DOHH2 (cell line): ENCODE data around the gene ACP3.

Source experiments
- H3F3A ChIP-seq: fragments of 200-600 bp; sonication (generic), shearing (Covaris generic); 2 replicates; pipeline ENCODE4 v1.6.0; 2016; ENCODE audit warnings: antibody characterized with exemption, mild to moderate bottlenecking; ENCODE audit not compliant: control insufficient read depth, insufficient read depth
- H3K27ac ChIP-seq: fragments of 200-600 bp; sonication (generic); 2 replicates; pipeline ENCODE4 v1.5.1; 2014; ENCODE audit warnings: low read depth, mild to moderate bottlenecking, low read length, moderate library complexity
- H3K27me3 ChIP-seq: fragments of 200-600 bp; sonication (generic); 2 replicates; pipeline ENCODE4 v1.6.1; 2014; ENCODE audit warnings: mild to moderate bottlenecking, low read length, mixed read lengths; ENCODE audit not compliant: control insufficient read depth
- H3K36me3 ChIP-seq: fragments of 200-600 bp; sonication (generic); 2 replicates; pipeline ENCODE4 v1.6.1; 2014; ENCODE audit warnings: mild to moderate bottlenecking, low read length, moderate library complexity, mixed read lengths; ENCODE audit not compliant: control insufficient read depth
- H3K4me1 ChIP-seq: fragments of 200-600 bp; sonication (generic); 2 replicates; pipeline ENCODE4 v1.6.1; 2014; ENCODE audit warnings: mild to moderate bottlenecking, low read length, mixed read lengths; ENCODE audit not compliant: control insufficient read depth
- H3K4me2 ChIP-seq: fragments of 200-600 bp; sonication (generic); 2 replicates; pipeline ENCODE4 v1.6.0; 2014; ENCODE audit warnings: mild to moderate bottlenecking, low read length, moderate library complexity
- H3K4me3 ChIP-seq: fragments of 200-600 bp; sonication (generic); 2 replicates; pipeline ENCODE4 v1.5.1; 2014; ENCODE audit warnings: mild to moderate bottlenecking, low read length, mixed read lengths
- H3K79me2 ChIP-seq: fragments of 200-600 bp; sonication (generic); 2 replicates; pipeline ENCODE4 v1.6.1; 2014; ENCODE audit warnings: mild to moderate bottlenecking, low read length, mixed read lengths; ENCODE audit not compliant: control insufficient read depth
- H3K9me2 ChIP-seq: fragments of 200-600 bp; sonication (generic); replicated peaks from 2 replicates; pipeline ENCODE4 v1.6.1; 2014; ENCODE audit warnings: mild to moderate bottlenecking, low read length, mixed read lengths; ENCODE audit not compliant: control insufficient read depth
- H3K9me3 ChIP-seq: fragments of 200-600 bp; sonication (generic); 2 replicates; pipeline ENCODE4 v1.6.1; 2014; ENCODE audit warnings: antibody characterized with exemption, low read length, mixed read lengths; ENCODE audit not compliant: control insufficient read depth, insufficient read depth
- H4K20me1 ChIP-seq: fragments of 200-600 bp; sonication (generic); 2 replicates; pipeline ENCODE4 v1.6.0; 2014; ENCODE audit warnings: low read depth, mild to moderate bottlenecking, antibody characterized with exemption, low read length, moderate library complexity; ENCODE audit not compliant: control insufficient read depth, insufficient read depth
- EZH2phosphoT487 ChIP-seq: fragments of 200-600 bp; sonication (generic); IDR thresholded peaks from 2 replicates; pipeline ENCODE4 v1.6.1; 2017; ENCODE audit warnings: borderline replicate concordance, mild to moderate bottlenecking, antibody characterized with exemption, low read length, moderate library complexity, mixed read lengths
- TF ChIP-seq, protein P1 (sequence below): fragments of 200-600 bp; sonication (generic); IDR thresholded peaks from one replicate; pipeline ENCODE4 v1.5.1; 2014; ENCODE audit warnings: antibody characterized with exemption, mild to moderate bottlenecking, low read depth, low read length; ENCODE audit not compliant: poor library complexity, severe bottlenecking

Gene ACP3

DNA sequence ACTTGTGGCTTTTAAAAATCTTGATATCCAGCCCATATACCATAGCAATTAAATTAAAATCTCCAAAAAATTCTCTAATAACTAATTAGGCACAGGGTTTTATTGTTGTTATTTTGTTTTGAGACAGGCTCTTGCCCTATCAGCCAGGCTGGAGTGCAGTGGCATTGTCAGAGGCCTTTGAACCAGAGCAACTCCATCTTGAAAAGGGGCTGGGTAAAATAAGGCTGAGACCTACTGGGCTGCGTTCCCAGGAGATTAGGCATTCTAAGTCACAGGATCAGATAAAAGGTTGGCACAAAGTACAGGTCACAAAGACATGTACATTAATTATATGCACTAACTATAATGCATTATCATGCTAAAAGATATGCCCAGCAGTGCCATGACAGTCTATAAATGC, 31.2 kb upstream of the ACP3 start:
- Histone ChIP-seq H3K9me2 (no peaks in the 10 kb centered on the region), H3K9me3 (no peaks in the 10 kb centered on the region), H3K4me2 (no peak overlapping the region), H3K4me1 (no peaks in the 10 kb centered on the region), H3F3A (no peaks in the 10 kb centered on the region), H3K79me2 (no peaks in the 10 kb centered on the region), H3K36me3 (no peaks in the 10 kb centered on the region), H3K4me3 (no peak overlapping the region), H4K20me1 (no peaks in the 10 kb centered on the region), H3K27me3 (peaks cover 10% of the 10 kb centered on the region; the same call in 1 of the 2 replicates), H3K27ac (no peak overlapping the region)
- TF ChIP-seq EZH2phosphoT487 = no peak
- TF ChIP-seq, protein P1, sequence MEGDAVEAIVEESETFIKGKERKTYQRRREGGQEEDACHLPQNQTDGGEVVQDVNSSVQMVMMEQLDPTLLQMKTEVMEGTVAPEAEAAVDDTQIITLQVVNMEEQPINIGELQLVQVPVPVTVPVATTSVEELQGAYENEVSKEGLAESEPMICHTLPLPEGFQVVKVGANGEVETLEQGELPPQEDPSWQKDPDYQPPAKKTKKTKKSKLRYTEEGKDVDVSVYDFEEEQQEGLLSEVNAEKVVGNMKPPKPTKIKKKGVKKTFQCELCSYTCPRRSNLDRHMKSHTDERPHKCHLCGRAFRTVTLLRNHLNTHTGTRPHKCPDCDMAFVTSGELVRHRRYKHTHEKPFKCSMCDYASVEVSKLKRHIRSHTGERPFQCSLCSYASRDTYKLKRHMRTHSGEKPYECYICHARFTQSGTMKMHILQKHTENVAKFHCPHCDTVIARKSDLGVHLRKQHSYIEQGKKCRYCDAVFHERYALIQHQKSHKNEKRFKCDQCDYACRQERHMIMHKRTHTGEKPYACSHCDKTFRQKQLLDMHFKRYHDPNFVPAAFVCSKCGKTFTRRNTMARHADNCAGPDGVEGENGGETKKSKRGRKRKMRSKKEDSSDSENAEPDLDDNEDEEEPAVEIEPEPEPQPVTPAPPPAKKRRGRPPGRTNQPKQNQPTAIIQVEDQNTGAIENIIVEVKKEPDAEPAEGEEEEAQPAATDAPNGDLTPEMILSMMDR = no peak

DNA sequence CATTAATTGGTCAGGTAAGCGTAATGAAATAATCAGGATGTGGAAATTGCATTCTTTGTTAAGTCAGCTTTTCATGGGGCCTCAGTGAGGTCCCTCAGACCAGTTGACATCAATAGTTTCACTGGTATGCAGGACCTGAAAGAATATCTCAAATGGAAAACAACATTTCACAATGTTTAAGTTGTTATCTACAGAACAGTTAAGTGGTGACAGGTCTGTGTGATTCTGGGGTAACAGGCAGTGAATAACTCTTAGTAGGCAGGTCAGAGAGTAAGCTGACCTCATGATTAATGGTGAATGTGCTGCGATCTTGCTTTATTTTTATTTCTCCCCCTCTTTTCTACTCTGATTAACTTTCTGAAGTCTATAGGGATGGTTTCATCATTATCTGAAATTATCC, 28.9 kb upstream of the ACP3 start:
- H3K27me3 ChIP-seq = peaks cover 9% of the 10 kb centered on the region; the same call in 1 of the 2 replicates
- no peaks in the 10 kb centered on the region for H3K79me2 ChIP-seq
- H3K4me3 ChIP-seq = no peak overlapping the region
- no peak overlapping the region for H3K27ac ChIP-seq
- no peaks in the 10 kb centered on the region for H4K20me1 ChIP-seq
- no peaks in the 10 kb centered on the region for H3K36me3 ChIP-seq
- no peaks in the 10 kb centered on the region for H3F3A ChIP-seq
- no peak for TF ChIP-seq EZH2phosphoT487
- TF ChIP-seq, protein P1 = no peak
- H3K9me3 ChIP-seq = no peaks in the 10 kb centered on the region
- no peak overlapping the region for H3K4me2 ChIP-seq
- no peaks in the 10 kb centered on the region for H3K4me1 ChIP-seq
- H3K9me2 ChIP-seq = no peaks in the 10 kb centered on the region

DNA sequence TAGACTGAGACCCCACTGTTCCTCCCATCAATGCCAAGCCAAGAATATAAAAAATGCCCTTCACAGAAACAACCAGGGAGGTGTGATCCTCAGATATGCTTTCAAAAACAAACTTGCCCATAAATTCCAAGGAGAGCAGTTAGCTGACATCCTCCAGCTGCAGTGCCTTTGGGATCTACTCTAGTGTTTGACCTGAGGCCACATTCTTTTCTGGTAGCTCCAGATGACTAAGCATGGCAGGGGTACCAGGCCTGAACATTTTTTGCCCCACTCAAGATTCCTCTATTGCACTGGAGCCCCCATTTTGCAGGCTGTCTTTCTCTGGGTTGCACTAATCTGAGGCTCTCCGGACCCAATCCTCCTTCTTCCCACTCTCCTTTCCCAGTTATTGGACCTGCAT, 27.9 kb upstream of the ACP3 start:
- Histone ChIP-seq H3K4me1 (no peaks in the 10 kb centered on the region), H3K36me3 (no peaks in the 10 kb centered on the region), H3K79me2 (no peaks in the 10 kb centered on the region), H3F3A (no peaks in the 10 kb centered on the region), H3K27me3 (peaks cover 7% of the 10 kb centered on the region; the same call in 1 of the 2 replicates), H4K20me1 (no peaks in the 10 kb centered on the region), H3K27ac (no peak overlapping the region), H3K4me3 (no peak overlapping the region), H3K9me2 (no peaks in the 10 kb centered on the region), H3K9me3 (no peaks in the 10 kb centered on the region), H3K4me2 (no peak overlapping the region)
- no peak for TF ChIP-seq EZH2phosphoT487
- TF ChIP-seq, protein P1 = no peak

DNA sequence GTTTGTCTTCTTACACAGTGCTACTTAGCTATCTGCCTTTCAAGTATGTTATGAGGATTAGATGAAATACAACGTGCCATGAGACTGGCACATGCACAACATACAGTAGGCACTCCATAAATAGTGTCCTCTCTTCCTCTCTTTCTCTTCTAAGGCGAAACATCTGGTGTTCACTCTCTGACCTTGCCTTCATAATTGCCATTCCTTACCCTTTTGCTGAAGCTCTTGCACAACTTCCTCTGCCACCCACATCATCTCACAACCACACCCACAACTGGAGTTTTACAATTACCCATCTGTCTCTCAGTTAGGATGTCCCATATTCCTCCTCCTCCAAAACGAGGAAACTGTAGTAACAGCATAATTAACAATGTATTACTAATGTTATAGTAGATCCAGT, 26.4 kb upstream of the ACP3 start:
- no peaks in the 10 kb centered on the region for H3K36me3 ChIP-seq
- no peak for TF ChIP-seq EZH2phosphoT487
- TF ChIP-seq, protein P1 = no peak
- no peaks in the 10 kb centered on the region for H3K9me2 ChIP-seq
- peaks cover 7% of the 10 kb centered on the region; the same call in 1 of the 2 replicates for H3K27me3 ChIP-seq
- H3K4me2 ChIP-seq = no peak overlapping the region
- H3F3A ChIP-seq = no peaks in the 10 kb centered on the region
- no peak overlapping the region for H3K4me3 ChIP-seq
- no peaks in the 10 kb centered on the region for H3K4me1 ChIP-seq
- no peaks in the 10 kb centered on the region for H3K79me2 ChIP-seq
- H4K20me1 ChIP-seq = no peaks in the 10 kb centered on the region
- H3K27ac ChIP-seq = no peak overlapping the region
- no peaks in the 10 kb centered on the region for H3K9me3 ChIP-seq
